8988T (cell line): Measurements from ENCODE around the gene UXS1.

ENCODE experiments used
- DNase-seq: peaks from one replicate; pipeline ENCODE4 v3.0.0; 2011

Gene UXS1

DNA sequence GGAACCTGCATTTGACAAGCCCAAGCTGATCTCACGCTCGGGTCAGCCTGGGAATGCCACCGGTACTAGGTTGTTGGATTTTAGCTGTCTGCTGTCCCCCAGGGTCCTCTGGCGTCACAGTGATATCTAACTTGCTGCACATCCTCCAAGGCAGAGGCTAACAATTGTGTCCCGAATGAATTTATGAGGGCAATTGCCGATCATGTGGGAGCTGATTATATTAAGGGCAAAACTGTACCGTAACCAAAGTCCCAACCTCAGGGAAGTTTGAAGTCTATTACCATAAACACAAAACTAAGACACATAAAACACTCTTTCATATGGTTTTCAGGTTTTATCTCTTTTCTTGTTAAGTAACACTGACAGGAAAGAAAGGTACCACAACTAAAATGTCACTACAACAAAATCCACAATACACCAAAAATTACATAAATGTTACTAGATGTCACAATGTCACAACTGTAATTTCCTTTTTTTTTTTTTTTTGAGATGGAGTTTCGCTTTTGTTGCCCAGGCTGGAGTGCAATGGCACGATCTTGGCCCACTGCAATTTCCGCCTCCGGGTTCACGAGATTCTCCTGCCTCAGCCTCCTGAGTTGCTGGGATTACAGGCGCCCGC lies 6.7 kb downstream of the UXS1 start:
- no peak for DNase-seq

DNA sequence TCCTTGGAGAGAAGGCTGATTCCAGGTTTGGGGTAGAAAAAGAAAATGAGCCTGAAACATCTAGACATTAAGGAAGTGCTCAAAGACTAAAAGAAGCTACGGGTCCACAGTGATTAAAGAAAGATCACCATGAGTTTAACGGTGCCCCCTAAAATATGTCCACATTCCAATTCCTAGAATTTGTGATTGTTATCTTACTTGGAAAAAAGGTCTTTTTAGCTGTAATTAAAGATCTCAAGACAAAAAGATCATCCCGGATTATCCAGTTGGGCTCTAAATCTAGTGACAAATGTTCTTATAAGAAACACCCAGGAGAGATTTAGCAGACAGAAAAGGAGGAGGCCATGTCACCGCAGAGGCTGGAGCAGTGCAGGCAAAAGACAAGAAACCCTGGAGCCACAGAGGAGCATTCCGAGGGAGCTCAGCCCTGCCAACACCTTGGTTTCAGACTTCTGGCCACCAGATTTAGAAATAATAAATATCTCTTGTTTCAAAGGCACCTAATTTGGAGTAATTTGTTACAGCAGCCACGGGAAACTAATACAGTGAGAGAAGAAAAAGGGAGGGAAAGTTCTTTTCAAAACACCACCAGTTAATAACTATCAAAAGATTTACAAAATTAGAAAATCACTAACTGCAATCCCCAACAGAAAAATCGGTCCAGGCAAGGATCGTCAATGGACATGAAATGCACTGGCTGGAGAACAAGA lies 8.5 kb downstream of the UXS1 start:
- no peak for DNase-seq

DNA sequence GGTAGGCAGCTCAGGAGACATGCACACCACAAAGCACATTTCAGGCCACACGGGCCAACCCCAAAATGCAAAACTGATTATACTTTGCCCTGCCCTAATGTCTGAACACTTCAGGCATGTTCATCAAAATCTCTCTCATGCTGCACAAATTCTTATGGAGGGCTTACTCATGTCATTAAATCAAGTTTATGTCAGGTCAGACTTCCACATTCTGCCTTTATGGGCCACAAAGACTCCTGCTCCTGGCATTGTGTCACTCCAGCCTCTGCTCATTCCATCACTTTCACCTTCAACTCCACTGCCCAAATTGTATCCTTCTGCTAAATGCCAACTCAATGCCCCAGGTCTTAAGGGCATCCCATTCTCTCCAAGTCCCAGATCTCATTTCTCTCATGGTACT lies 9.2 kb downstream of the UXS1 start:
- DNase-seq: no peak

DNA sequence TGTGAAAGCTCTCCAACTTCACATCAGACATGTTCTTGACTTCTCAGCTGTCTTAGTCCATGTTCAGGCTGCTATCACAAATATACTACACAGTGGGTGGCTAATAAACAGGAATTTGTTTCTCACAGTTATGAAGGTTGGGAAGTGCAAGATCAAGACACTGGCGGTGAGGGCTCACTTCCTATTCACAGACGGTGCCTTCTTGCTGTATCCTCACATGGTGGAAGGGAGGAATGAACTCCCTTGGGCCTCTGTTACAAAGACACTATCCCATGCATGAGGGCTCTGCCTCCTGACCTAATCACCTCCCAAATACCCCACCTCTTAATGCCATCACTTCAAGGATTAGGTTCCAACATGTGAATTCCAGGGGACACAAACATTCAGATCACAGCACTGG lies 9.7 kb downstream of the UXS1 start:
- no peak for DNase-seq

DNA sequence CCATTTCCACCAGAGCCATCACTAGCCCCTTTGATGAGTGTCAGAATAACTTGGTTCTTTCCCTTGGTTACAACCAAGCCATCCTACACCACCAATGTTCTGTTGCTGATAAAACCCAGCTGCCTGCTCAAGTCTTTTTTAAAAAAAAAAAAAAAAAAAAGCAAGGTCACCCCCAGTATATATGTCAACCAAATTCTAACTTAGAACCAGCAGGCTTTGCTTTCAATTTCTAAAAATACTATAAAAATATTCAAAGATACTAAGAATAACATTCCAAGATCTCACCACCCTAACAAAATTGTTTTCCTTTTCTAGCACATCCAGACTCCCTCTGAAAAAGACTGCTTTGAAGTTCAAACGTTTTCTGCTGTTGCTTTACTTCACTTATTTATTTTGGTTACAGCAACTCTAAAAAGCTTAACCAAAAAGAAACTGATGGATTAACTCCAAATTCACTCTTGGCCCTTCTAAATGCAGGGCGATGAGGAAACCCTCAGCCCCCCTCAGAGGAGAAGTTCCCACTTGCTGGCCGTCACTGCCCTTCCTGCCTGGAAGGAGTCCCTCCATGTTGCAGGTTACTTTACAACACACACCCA lies 10.9 kb downstream of the UXS1 start:
- DNase-seq: no peak

DNA sequence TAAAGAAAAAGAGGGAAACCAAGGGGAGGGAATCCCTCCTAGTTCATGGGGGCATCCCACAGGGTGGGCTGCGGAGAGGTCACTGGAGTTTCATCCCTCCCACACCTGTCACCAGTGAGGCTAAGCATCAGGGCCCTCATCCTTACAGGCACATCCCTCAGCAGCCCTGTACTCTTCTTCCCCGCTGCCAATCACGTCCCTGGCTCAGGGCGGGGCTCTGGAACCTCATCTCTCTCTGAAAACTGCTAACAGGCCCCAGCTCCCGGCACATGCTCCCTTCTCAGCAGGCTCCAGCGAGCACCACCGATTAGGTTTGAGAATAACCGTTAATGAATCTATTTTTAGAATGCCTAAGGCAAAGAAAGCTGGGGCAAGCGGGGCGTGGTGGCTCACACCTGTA lies 13.0 kb downstream of the UXS1 start:
- DNase-seq: no peak

DNA sequence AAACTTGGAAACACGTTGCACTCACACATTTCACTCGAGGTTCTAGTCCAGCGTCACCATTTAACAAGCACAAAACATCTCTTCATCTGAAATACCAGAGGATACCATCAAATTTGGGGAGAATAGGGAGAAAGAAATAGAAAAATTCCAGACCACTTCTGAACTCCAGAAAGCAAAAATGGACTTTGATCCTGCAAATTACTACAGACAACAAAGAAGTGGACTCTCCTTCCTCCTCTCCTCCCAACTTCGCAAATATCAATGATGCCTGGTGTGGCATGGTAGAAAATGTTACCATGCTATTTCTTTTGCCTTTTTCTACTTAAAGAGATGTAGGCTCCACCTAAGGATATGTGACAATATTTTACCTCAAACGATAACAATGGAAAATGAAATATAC lies 13.5 kb downstream of the UXS1 start:
- no peak for DNase-seq

DNA sequence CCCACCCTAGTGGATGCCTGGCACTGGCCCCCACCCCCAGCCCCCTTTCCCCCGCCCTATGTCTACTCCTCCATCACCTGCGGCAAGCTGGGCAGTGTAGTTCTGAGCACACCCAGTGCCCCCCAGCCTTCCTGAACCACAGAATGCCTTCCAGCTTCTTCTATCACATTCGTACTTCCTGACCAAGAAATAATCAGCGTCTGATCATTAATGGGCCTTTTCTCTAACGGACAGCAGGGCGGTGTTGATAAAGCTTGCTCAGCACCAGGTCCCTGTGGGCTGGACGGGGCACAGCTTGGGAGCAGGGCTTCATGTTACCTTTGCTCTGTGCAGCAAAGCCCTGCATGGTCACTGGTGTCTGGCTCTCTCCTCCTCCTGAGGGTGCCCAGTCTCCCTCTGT lies 15.4 kb downstream of the UXS1 start:
- DNase-seq: no peak

DNA sequence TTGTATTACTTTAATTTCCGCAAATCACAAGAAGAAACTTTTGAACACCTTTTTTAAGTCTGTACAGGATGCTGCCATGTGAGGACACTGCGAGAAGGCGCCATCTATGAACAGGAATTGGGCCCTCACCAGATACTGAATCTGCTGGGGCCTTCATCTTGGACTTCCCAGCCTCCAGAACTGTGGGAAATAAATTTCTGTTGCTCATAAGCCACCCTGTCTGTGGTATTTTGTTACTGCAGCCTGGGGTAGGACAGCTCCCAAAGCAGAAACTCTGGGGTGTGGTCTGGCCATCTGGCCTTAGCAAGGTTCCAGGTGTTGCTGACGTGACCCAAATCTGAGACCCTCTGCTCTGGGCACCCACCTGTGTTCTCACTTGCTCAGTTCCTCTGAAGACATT lies 16.5 kb downstream of the UXS1 start:
- DNase-seq: no peak

DNA sequence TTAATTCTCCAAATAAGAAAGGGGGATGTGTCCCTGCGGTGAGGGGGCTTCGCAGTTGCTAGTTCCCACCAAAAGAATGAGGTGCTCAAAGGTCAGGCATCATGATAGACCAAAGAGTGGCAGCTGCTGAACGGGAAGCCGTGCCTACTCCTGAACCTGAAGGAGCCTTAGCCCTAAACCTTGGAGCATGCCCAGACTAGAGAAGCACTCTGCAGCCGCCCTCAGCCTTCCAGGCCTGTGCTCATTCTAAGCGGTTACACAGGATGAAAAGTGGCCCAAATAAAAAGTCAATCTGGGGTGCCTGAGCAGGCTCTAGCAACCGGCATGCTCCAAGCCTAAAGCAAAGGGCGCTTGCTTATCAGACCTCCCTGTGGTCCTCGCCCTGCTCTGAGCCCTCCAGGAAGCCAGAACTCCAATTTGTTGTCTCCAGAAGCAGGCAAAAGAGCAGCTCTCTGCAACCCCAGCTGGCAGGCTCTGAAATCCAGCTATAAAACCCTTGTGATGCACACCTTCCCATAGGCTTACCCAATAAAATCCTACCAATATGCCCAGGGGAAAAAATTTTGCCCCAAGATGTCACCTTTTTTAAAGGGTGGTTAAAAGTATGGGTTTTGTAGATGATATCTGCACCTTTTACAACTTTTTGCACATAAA lies 17.5 kb downstream of the UXS1 start:
- no peak for DNase-seq

DNA sequence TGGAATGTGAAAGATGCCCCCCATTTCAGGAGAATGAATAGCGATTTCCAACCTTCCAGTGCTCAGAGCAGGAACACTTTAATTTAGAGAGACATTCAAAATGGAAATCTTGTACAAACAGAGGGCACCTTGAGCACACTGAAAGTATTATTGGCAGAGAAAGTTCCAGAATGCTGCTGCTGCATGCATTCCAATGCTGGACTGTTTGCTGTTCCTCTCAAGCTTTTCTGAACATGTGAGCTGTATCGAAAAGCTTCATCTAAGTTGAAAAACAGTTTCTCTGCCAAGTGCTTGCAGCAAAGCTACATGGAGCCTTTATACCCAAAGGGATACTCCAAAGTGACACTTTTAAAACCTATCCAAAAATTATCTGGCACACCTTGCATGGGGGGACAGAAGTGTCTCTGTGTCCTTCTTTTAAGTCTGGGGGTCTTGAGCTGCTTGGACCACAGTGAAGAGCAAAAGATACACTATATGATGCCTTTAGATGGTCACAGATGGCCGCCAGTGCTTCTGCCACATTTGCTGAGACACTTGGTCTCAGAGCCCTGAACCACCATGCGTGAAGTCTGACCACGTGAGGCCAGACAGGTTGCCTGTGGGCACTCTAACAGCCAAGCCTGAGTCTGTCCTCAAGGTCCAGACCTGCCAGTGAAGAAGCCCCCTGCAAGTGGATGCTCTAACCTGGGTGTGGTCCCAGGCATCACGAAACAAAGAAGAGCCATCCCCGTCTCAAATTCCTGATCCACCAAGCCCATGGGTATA lies 18.8 kb downstream of the UXS1 start:
- no peak for DNase-seq

DNA sequence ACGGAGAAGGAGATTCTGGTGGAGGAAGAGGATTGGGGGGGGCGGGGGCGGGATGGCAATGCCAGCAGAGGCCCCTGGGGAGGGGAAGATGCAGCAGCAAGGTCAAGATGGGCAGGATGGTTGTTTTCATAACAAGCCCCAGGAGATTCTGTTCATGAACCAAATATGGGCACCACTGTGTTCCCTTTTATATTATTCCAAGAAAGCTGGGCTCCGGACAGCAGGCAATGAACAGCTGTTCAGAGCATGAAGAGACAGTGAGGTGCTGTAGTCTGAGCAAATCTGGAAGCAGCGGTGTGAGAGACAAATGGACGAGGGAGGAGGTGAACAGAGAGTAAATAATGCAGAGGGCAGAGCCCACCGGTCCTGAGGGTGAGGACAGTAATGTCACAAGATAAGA lies 20.0 kb downstream of the UXS1 start:
- no peak for DNase-seq

DNA sequence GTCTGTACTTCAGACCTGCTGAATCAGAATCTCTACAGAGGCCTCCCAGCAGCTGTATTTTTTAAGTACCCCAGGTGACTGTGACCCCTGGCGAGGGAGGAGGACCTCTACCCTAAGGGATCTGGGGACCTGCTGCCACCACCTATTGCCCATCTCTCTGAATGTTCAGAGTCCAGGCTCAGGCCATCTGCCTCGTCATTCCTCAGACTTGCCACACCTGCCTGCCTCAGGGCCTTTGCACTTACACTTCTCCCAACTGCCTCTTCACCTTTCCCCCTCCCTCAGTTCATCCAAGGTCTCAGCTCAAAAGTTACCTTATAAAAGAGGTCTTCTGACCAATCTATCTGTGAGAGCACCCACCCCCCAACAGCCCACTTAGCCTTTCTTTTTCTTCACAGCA lies 21.5 kb downstream of the UXS1 start:
- DNase-seq: no peak

DNA sequence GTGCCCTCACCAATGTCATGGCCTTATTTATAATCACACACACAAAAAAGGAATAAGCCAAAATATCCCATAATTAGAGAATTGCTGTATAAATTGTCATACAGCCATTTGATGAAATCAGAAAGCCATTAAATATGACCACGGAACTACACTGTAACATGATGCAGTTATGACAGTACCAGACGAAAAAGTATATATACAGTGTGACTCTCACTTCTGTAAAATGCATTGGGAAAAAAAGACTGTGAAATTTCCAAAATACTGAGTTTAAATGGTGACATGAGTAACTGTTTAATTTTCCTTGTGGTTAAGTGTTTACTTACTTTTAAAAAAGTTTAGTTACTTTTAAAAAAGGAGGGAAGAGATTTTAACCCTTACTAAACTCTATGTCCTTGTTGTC lies 25.4 kb downstream of the UXS1 start:
- DNase-seq: no peak

DNA sequence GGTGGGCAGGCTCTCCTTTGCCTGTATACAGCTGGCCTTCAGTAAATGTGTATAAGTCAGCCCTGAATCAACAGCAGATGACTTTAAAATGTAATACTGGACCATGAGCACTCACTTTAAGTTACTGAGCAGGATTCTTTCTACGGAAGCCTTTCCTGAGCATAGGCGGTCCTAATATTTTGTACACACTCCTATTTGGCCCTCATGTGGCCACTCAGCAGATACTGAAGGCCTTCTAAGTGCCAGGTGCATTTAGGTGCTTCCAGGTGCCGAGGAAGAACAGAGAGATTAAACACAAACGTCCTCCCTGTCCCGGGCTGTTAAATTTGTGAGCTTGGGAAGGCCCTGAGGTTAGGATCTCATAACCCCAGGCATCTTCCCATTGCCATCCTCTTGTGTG lies 27.0 kb downstream of the UXS1 start:
- no peak for DNase-seq

DNA sequence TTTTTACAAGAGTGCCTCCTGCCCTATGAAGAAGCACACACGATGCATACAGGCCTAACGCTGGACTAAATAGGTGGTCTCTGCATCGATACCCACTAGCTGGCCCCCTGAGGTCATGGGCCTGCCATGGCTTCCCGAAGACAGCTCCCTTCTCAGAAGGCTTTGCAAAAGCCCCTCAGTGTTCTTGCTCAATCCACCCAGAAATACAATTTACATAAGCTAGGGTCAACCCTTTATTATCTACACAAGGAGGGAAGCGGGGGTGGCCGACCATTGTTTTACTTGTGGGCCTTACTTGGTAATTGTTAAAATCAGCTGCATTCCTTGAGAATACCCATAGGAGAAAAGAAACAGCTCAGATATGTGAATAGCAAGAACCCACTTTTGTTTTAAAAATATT lies 28.5 kb downstream of the UXS1 start:
- no peak for DNase-seq

DNA sequence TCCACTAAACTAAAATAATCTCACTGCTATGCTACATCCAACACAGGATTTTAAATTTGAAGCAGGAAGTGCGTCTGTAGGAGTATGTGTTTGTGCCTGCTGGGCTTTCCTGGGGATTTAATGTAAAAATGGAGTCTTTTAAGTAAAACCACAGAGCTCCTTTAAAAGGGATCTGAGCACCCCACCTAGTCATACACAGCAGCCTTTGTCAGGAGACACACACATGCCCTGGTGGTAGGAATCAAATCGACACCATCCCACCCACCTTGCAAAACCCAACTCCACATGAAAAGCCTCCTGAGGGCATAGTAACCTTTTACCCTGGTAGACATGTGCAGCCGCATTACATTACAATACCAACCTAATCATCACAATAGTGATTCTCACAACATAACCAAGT lies 29.1 kb downstream of the UXS1 start:
- DNase-seq: no peak

DNA sequence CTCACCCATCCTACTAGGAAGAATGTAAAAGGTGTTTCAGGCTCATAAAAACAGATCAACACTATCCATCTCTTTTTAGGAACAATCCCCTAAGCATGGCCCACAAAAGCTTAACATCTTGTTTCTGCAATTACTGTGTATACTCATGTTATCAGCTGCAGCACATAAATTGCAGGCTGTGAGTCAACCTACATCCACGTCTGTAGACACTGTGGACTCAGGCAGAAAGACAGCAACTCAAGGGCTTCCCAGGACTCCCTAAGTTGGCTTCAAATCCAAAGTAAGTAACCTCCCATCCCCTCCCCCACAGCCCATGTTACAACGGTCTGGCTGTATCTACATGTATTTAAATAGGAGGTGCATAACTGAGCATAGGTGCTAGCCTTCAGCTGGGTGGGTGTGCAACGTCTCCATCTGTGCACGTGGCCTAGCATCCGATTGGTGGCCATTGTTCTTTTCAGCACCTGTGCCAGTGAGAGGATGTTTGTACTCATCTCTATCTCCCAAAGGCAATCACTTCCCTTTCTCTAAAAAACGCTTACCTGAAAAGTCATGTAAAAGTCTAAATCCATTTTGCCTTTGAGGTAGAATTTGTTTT lies 30.1 kb downstream of the UXS1 start:
- DNase-seq: no peak

DNA sequence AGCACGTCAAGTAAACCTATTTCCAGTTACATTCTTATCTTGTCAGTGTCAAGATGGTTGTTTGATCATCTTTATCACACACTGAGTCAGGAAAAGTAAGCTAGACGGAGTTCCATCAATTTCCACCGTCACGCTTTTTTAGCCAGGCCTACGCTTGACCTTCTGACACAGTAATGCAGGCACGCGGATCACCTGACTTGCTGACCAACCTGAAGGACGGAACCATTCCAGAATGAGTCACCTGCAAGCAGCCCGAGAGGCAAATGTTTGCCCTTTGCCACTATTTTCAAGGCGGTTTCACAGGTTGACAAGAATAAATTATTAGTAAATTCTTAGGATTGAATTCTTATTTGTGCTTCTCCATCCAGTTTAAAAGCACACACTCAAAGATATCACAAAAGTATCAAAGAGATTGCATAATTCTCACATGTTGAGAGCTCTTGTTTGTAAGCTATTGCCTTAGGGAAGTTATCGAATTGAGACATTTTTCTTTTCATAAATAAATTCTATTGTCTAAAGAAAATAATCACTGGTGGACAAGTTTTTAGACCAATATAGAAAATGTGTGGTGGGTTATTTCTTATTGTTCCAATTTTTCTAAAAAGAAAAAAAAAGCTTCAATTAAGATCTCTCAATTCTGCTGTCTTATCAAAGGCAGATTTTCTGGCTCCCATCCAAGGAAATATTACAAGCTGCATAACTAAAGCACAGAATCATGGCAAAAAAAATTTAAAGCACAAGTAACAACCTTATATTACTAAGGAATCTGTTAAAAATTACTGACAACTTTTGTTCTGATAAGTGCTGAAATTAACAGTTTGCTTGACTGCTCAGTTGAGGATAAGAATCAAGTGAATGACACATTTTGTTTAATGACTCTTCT lies 31.9 kb downstream of the UXS1 start:
- DNase-seq: no peak

DNA sequence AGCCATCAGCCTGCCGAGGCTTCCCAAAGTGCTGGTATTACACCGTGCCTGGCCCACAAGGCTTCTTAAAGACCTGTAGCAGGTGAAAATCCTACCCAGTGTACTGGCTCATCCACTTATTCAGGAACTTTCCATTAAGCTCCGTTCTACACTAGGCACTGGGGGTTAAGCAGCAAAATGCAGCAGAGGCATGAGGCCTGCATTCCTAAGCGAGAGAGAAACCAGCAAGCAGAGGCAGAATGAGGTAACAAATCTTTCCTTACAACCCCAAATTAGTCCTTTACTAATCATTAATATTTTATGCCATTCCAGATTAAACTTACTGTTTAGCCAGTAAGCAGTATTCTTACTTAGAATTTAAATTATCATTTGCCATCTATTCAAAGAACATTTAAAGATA lies 32.8 kb downstream of the UXS1 start:
- no peak for DNase-seq

DNA sequence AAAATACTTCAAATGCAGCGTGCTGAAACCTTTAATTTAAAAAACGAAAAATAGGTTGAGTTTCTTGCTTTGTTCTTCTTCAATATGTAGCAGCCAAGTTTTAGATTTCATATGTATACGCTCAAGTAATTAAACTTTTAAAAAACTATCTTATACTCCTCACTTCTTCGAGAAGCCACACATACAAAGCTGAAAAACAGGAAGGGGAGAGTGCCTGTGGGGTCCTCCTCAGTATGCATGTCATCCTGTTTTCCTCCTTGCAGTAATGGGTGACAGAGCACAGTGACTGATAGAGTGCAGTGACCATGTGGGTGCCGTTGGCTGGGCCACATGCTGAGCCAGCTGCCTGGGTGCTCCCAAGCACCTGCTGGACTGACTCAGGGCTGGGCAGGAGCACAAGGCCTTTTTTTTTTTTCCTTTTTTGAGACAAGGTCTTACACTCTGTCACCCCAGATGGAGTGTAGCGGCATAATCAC lies 33.3 kb downstream of the UXS1 start:
- DNase-seq: no peak
